IMR-90 (cell line): ENCODE data around the gene CDKN2B-AS1. TPM values are rescaled to one million over a fixed set of nuclear protein-coding genes. Genes with fewer than 3 reads are reported as not detected.

Experiments used
- ATAC-seq: fragments of 200-7000 bp; cut with Tn5 transposase; 2 replicates; pipeline ENCODE4 v1.9.1; 2020; ENCODE audit warnings: low read depth, mild to moderate bottlenecking, moderate library complexity
- BruUV-seq: library from RNA; stranded (reverse); fragments of 400-500 nt; replicated peaks from 2 replicates; lab custom pipeline; 2021; lab: Mats Ljungman, UMichigan
- CTCF ChIA-PET: fragments of 300-600 bp; formaldehyde crosslinking; extraction: SDS; loops from one replicate; lab custom pipeline; 2021; ENCODE audit warnings: antibody characterized with exemption; lab: Yijun Ruan, JAX
- POLR2A ChIA-PET: fragments of 300-600 bp; sonication (Branson Sonifier 250); formaldehyde crosslinking; loops from one replicate; lab custom pipeline; 2022; ENCODE audit warnings: antibody characterized with exemption; ENCODE audit not compliant: unreplicated experiment; lab: Charles Lee
- DNase-seq: peaks from one replicate; pipeline ENCODE4 v3.0.0; 2013
- H2AFZ ChIP-seq: replicated peaks from 2 replicates; pipeline ENCODE3; 2013; ENCODE audit warnings: low read length, mild to moderate bottlenecking; ENCODE audit not compliant: poor library complexity
- H2AK5ac ChIP-seq: 2 replicates; pipeline ENCODE4 v1.6.1; 2013; ENCODE audit warnings: low read depth, low read length, inconsistent platforms
- H2AK9ac ChIP-seq: replicated peaks from 2 replicates; pipeline ENCODE3; 2013; ENCODE audit warnings: mild to moderate bottlenecking, low read depth, low read length, moderate library complexity; ENCODE audit not compliant: poor library complexity
- H2BK120ac ChIP-seq: 2 replicates; pipeline ENCODE4 v1.6.1; 2013; ENCODE audit warnings: low read depth, low read length, inconsistent platforms
- H2BK15ac ChIP-seq: 3 replicates; pipeline ENCODE4 v1.6.1; 2013; ENCODE audit warnings: low read depth, low read length, inconsistent platforms
- H2BK20ac ChIP-seq: 2 replicates; pipeline ENCODE4 v1.6.1; 2013; ENCODE audit warnings: low read depth, mild to moderate bottlenecking, inconsistent platforms, low read length, moderate library complexity
- H2BK5ac ChIP-seq: 2 replicates; pipeline ENCODE4 v1.6.1; 2013; ENCODE audit warnings: mild to moderate bottlenecking, low read depth, low read length, inconsistent platforms; ENCODE audit not compliant: poor library complexity, severe bottlenecking
- H3K14ac ChIP-seq: replicated peaks from 2 replicates; pipeline ENCODE4 v1.6.1; 2013; ENCODE audit warnings: low read depth, low read length, inconsistent platforms
- H3K18ac ChIP-seq: 2 replicates; pipeline ENCODE4 v1.6.1; 2013; ENCODE audit warnings: low read depth, low read length, control low read depth
- H3K23ac ChIP-seq: 2 replicates; pipeline ENCODE4 v1.6.1; 2013; ENCODE audit warnings: low read depth, low read length, inconsistent platforms
- H3K27ac ChIP-seq: 2 replicates; pipeline ENCODE4 v1.5.1; 2013; ENCODE audit warnings: mild to moderate bottlenecking, control low read depth, low read length; ENCODE audit not compliant: insufficient read depth
- H3K27me3 ChIP-seq: 2 replicates; pipeline ENCODE4 v1.6.1; 2013; ENCODE audit warnings: low read length; ENCODE audit not compliant: control insufficient read depth, insufficient read depth
- H3K36me3 ChIP-seq: 2 replicates; pipeline ENCODE4 v1.6.1; 2013; ENCODE audit warnings: low read length, mixed read lengths; ENCODE audit not compliant: control insufficient read depth, insufficient read depth
- H3K4ac ChIP-seq: 2 replicates; pipeline ENCODE4 v1.6.1; 2013; ENCODE audit warnings: low read depth, low read length, inconsistent platforms
- H3K4me1 ChIP-seq: 2 replicates; pipeline ENCODE4 v1.6.1; 2013; ENCODE audit warnings: low read length, mixed read lengths; ENCODE audit not compliant: control insufficient read depth, insufficient read depth
- H3K4me2 ChIP-seq: 2 replicates; pipeline ENCODE4 v1.6.1; 2013; ENCODE audit warnings: low read depth, mild to moderate bottlenecking, control low read depth, low read length, moderate library complexity
- H3K4me3 ChIP-seq: 2 replicates; pipeline ENCODE4 v1.5.1; 2013; ENCODE audit warnings: low read depth, mild to moderate bottlenecking, control low read depth, low read length, moderate library complexity; ENCODE audit not compliant: insufficient read depth
- H3K56ac ChIP-seq: 2 replicates; pipeline ENCODE4 v1.6.1; 2013; ENCODE audit warnings: low read length, inconsistent platforms; ENCODE audit not compliant: insufficient read depth; ENCODE audit errors: extremely low read depth
- H3K79me1 ChIP-seq, 2 experiments: 2 replicates each; pipeline ENCODE4 v1.6.1; 2013; ENCODE audit warnings: low read length in 2 of 2, inconsistent platforms in 1 of 2, low read depth in 1 of 2
- H3K9ac ChIP-seq: 2 replicates; pipeline ENCODE4 v1.6.1; 2013; ENCODE audit warnings: low read depth, low read length, control low read depth
- H3K9me1 ChIP-seq: 2 replicates; pipeline ENCODE4 v1.6.1; 2013; ENCODE audit warnings: low read length, inconsistent platforms; ENCODE audit not compliant: insufficient read depth
- H3K9me3 ChIP-seq: 2 replicates; pipeline ENCODE4 v1.6.1; 2013; ENCODE audit warnings: low read length; ENCODE audit not compliant: control insufficient read depth, insufficient read depth
- H4K20me1 ChIP-seq: 2 replicates; pipeline ENCODE4 v1.6.1; 2013; ENCODE audit warnings: low read length, inconsistent platforms; ENCODE audit not compliant: insufficient read depth
- H4K5ac ChIP-seq: 2 replicates; pipeline ENCODE4 v1.6.1; 2013; ENCODE audit warnings: mild to moderate bottlenecking, low read depth, low read length, control low read depth
- H4K8ac ChIP-seq, 2 experiments: 2 replicates each; pipeline ENCODE4 v1.6.1; 2013; ENCODE audit warnings: low read depth in 2 of 2, low read length in 2 of 2, control low read depth in 1 of 2, inconsistent platforms in 1 of 2
- H4K91ac ChIP-seq: 2 replicates; pipeline ENCODE4 v1.6.1; 2013; ENCODE audit warnings: low read depth, low read length, inconsistent platforms; ENCODE audit not compliant: insufficient read depth
- BHLHE40 ChIP-seq: fragments of 150-350 bp; IDR thresholded peaks from 2 replicates; pipeline ENCODE4 v1.6.1; 2016; ENCODE audit warnings: mild to moderate bottlenecking, low read depth, low read length
- MAFK ChIP-seq: IDR thresholded peaks from 2 replicates; pipeline ENCODE4 v1.6.1; 2012; ENCODE audit warnings: low read depth, low read length, improper control_type of control experiment
- dilution Hi-C: fragments of 300-500 bp; cut with HindIII; formaldehyde crosslinking; loops from one replicate; pipeline ENCODE4 v1.14.3; 2018; ENCODE audit warnings: low sequenced_read_pairs; ENCODE audit not compliant: unreplicated experiment
- in situ Hi-C: fragments of 300-500 bp; cut with MboI; formaldehyde crosslinking; loops from 3 replicates; pipeline ENCODE4 v1.14.3; 2019; ENCODE audit warnings: low sequenced_read_pairs, inconsistent platforms, mixed read lengths
- intact Hi-C: fragments of 100-400 bp; cut with micrococcal nuclease; formaldehyde crosslinking; loops from 2 replicates; pipeline ENCODE4 v1.10.0; 2022
- polyA plus RNA-seq, 3 experiments: library from polyadenylated mRNA; depleted of rRNA; stranded (reverse); fragments of >200 nt; gene quantifications; 2 replicates each; pipeline ENCODE4 v1.2.3, GENCODE V29; 2012; ENCODE audit warnings: low replicate concordance in 1 of 3
- total RNA-seq: library from RNA; depleted of rRNA; stranded (reverse); fragments of >200 nt; gene quantifications from 2 replicates; pipeline ENCODE4 v1.2.3, GENCODE V29; 2012

Gene CDKN2B-AS1
- total and polyA plus RNA-seq, 2 of the 4 experiments (the other 2 are of a cell fraction): 1.0 to 1.1 TPM

- Histone ChIP-seq H4K8ac (peak overlapping the region in 1 of 2 experiments; percentile 67; a peak in 1 of 4 replicates), H3K9ac (no peak overlapping the region), H3K36me3 (no peaks in the 10 kb centered on the region), H3K79me1 (no peaks in the 10 kb centered on the region), H2BK15ac (no peak overlapping the region), H4K91ac (no peak overlapping the region), H3K9me1 (no peaks in the 10 kb centered on the region), H2AK9ac (no peak overlapping the region), H3K27ac (no peak overlapping the region), H4K20me1 (no peaks in the 10 kb centered on the region), H2BK5ac (peak overlapping the region; percentile 38), H3K27me3 (no peaks in the 10 kb centered on the region), H2BK120ac (peak overlapping the region; percentile 75), H3K4ac (peak overlapping the region; percentile 34; the same call in 1 of the 2 replicates), H3K4me3 (no peak overlapping the region), H3K9me3 (no peaks in the 10 kb centered on the region), H2BK20ac (peak overlapping the region; percentile 56; the same call in 1 of the 2 replicates), H2AFZ (no peak overlapping the region), H4K5ac (no peak overlapping the region), H3K4me1 (peaks cover 3% of the 10 kb centered on the region; the same call in 1 of the 2 replicates), H3K14ac (peak overlapping the region; percentile 62; the same call in 1 of the 2 replicates), H3K4me2 (no peak overlapping the region), H3K18ac (no peak overlapping the region), H3K56ac (no peak overlapping the region), H2AK5ac (no peak overlapping the region), H3K23ac (peak overlapping the region; percentile 53; the same call in 1 of the 2 replicates)
- dilution Hi-C loops: no loop called here
- intact Hi-C loops: no loop called here
- ChIA-PET CTCF (no interaction called here), POLR2A (interaction anchor here (1.2 kb wide), 1 partner anchor 74 kb away, joined by 3 read pairs; no protein-coding TSS in a partner anchor)
- ATAC-seq (no peak), DNase-seq (peak; percentile 12)
- in situ Hi-C loops: no loop called here
- BruUV-seq: no TSS peak
- peak; percentile 79 for TF ChIP-seq MAFK
- no peak for TF ChIP-seq BHLHE40
Measured at GRCh38 chr9:22158271-22158670, 163.7 kb downstream of the CDKN2B-AS1 start.
